Measurements from ENCODE around the gene VSIG10L2.

- no peak for TF ChIP-seq CTCF (IDR thresholded peaks at IDR 0.05)
- TF ChIP-seq ZFX (IDR thresholded peaks at IDR 0.05; ENCODE audit: borderline replicate concordance) = no peak
These were observed 13.1 kb downstream of the VSIG10L2 start for GRCh38 chr11:125958872-125959400.

Data from 22Rv1 (cell line).